Gastroesophageal sphincter (tissue), 3 donors: ENCODE data around the gene SLK.

Experiments used
- POLR2A ChIP-seq, 2 donors: fragments of 450-650 bp; IDR thresholded peaks; one replicate each; pipeline ENCODE4 v1.6.1; 2017; ENCODE audit warnings: antibody characterized with exemption in 2 of 2, mild to moderate bottlenecking in 2 of 2, moderate library complexity in 1 of 2
- POLR2AphosphoS5 ChIP-seq: sonication (generic); formaldehyde crosslinking; IDR thresholded peaks from one replicate; pipeline ENCODE4 v1.6.1; 2017; ENCODE audit warnings: antibody characterized with exemption
- TF ChIP-seq, protein P1 (sequence below), 4 experiments: fragments of 200-600 bp in 2 of 4; fragments of 450-650 bp in 2 of 4; sonication (generic) in 1 of 4; IDR thresholded peaks; one replicate each; pipeline ENCODE4 v1.5.1; 2017 to 2019; ENCODE audit warnings: antibody characterized with exemption in 4 of 4, mild to moderate bottlenecking in 2 of 4, moderate library complexity in 2 of 4

DNA sequence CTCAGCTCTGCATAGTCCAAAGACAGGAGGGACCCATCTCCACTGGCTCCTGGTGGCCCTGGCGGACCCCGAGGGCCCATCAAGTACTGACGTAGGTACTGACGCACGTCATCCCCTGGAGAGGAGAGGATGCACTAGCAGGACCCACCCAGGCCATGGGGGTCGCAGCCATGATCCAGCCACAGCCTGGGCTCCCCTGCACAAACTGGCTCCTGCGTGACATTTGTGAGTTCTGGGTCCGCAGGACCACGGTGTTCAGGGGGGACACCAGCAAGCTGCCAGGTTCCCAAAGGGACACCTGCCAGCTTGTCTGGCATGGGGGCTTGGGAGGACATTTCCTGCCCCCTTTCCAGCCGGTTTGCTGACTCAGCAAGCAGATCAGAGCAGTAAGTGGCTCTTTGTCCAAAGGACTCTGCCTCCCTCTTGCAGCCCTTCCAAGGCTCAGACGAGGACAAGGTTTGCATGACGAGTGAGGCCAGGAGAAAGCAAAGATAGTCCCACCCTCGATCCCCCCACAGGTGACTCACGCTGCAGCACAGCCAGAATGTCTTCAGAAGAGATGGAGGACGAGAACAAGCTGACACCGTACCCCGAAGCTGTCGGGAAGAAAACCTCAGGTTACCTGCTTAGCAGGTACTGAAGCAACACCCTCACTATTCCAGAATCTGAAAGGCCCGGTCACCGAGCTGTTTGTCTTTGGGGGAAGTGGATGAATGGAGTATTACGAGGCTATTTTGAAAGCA is 69.7 kb downstream of the SLK start:
- TF ChIP-seq, protein P1, sequence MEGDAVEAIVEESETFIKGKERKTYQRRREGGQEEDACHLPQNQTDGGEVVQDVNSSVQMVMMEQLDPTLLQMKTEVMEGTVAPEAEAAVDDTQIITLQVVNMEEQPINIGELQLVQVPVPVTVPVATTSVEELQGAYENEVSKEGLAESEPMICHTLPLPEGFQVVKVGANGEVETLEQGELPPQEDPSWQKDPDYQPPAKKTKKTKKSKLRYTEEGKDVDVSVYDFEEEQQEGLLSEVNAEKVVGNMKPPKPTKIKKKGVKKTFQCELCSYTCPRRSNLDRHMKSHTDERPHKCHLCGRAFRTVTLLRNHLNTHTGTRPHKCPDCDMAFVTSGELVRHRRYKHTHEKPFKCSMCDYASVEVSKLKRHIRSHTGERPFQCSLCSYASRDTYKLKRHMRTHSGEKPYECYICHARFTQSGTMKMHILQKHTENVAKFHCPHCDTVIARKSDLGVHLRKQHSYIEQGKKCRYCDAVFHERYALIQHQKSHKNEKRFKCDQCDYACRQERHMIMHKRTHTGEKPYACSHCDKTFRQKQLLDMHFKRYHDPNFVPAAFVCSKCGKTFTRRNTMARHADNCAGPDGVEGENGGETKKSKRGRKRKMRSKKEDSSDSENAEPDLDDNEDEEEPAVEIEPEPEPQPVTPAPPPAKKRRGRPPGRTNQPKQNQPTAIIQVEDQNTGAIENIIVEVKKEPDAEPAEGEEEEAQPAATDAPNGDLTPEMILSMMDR (IDR thresholded peaks at IDR 0.05), result no peak
- no peak for TF ChIP-seq POLR2AphosphoS5
- no peak for TF ChIP-seq POLR2A (IDR thresholded peaks at IDR 0.05)
